Dermis microvascular lymphatic vessel endothelial cell (primary cell): ENCODE results near the gene EIF2B4. TPM values are rescaled to one million over a fixed set of nuclear protein-coding genes. Genes with fewer than 3 reads are reported as not detected.
A peak's percentile ranks its signal among the peaks of the same experiment; 100 is the strongest.
"Not testable (repeated sequence)": the region's sequence is repeated elsewhere in the genome, so short reads cannot be mapped to it uniquely, and the experiment has no call there.

ENCODE experiments used
- DNase-seq, 2 donors: peaks; one replicate each; pipeline versions ENCODE4 v3.0.0 to v3.0.0-alpha.2; 2010; ENCODE audit warnings: low read depth in 2 of 2
- total RNA-seq: library from RNA; depleted of rRNA; stranded (reverse); fragments of >200 nt; gene quantifications from 2 replicates; pipeline ENCODE4 v1.2.1, GENCODE V29; 2014

EIF2B4 gene
- total RNA-seq, 1 donor from 2014 or later = 25.7 TPM

DNA sequence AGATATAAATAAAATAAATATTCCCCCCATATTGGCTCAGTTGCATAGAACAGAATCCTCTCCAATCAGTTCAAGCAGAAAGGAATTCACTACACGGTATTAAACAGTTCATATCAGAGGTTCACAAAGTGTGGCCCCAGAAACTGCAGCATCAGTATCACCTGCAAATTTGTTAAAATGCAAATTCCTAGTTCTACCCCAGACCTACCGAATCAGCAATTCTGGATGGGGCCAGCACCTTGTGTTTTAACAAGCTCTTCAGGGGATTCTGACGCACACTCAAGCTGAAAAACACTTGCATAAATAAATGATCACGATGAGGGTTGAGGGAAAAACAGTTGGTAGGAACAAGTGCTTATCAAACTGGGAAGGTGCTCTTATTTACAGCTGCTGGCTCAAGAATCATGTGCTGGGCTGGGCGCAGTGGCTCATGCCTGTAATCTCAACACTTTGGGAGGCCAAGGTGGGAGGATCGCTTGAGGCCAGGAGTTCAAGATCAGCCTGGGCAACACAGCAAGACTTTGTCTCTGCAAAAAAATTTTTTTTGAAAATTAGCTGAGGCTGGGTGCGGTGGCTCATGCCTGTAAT lies 19.9 kb downstream of the EIF2B4 start:
- DNase-seq = no peak

DNA sequence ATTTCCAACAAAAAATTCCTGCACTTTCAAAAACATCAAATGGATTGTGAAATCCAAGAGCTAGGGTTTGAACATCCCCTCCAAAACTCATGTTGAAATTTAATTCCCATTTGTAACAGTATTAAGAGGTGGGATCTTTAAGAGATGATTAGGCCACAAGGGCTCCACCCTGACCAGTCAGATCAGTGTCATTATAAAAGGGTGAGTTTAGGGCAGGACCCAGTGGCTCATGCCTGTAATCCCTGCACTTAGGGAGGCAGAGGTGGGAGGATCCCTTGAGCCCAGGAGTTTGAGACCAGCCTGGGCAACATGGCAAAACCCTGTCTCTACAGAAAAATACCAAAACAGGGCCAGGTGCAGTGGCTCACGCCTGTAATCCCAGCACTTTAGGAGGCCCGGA lies 22.5 kb downstream of the EIF2B4 start:
- DNase-seq = no peak

DNA sequence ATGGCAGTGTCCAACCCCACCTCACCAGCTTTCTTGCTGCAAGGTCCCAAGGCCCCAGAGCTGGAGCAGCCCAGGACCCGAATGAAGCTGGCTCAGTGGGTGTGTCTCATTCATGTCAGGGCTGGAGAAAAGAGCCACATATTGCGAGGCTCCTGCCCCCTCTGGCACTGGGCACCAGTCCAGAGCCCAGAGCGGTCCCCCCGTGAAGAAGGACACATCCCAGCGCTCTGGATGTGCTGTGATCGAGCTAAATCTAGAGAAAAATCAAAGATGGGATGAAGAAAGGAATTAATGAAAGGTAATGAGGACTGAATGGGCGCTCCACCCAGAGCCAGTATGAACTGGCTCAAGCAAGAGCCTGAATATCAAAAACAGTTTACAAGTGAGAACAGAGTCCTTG lies 34.0 kb downstream of the EIF2B4 start:
- no peak for DNase-seq

DNA sequence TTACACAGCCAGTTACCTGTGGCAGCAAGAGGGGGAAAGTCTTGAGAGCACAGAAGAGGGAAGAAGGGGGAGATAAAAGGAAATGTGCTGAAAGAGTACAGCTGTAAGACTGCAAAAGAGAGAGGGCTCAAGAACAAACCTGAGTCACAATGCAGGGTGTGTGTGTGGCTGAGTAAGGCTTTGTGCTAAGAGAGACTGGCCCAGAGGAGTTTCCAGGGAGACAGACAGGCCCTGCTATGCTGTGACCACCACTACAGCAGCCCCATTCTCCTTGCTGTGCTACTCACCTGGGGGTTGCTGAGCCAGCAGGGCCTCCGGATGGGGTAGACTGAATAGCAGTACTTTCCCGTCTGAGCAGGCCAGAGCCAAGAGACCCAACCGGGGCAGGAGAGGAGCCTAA lies 34.8 kb downstream of the EIF2B4 start:
- DNase-seq = no peak

DNA sequence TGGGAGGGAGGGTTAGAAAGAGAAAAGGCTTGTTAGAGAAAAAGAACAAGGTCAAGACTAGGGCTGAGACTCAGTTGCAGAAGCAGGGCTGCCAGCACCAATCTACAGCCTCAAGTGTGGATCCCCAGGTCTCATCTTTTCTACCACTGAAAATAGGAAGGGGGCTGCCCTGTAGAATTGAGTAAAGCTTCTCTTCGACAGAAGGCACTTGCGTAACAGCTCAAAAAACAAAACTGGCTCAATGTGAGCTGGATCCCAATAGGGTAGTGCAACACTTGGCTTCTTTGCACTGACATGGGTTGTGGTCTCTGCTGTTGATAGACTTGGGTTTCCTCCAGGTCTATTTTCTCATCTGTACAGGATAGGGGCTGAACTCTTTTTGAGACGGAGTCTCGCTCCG lies 45.4 kb downstream of the EIF2B4 start:
- DNase-seq = no peak

DNA sequence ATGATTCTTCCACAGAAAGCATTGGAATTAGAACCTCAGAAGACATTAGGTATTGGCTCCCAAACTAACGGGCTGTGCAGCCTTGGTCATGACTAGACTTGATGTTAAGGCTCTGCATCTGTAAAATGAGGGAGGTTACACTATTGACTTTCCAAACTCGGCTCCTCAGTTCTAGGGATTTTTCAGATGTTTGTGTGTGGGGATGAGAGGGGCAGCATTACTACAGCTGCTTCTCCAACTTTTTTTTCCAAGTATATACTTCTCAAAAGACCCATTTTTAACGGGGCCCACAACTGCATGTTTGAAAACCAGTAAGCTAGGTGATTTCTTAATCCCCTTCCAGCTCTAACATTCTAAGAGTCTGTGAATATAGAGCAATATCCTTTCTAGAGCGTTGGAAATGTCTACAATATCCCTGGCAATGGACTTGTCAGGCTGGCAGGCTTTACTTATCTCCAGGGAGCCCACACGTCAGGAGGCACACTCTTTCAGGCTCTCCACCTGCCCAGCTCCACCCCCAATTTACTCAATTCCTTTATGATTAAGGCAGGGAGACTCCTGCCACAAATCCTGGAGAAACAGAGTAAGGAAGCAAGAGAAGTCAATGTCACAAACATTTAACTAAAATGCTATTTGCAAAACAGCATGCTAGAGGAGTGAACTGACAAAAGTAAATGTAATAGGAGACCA lies 46.4 kb downstream of the EIF2B4 start:
- DNase-seq = no peak

DNA sequence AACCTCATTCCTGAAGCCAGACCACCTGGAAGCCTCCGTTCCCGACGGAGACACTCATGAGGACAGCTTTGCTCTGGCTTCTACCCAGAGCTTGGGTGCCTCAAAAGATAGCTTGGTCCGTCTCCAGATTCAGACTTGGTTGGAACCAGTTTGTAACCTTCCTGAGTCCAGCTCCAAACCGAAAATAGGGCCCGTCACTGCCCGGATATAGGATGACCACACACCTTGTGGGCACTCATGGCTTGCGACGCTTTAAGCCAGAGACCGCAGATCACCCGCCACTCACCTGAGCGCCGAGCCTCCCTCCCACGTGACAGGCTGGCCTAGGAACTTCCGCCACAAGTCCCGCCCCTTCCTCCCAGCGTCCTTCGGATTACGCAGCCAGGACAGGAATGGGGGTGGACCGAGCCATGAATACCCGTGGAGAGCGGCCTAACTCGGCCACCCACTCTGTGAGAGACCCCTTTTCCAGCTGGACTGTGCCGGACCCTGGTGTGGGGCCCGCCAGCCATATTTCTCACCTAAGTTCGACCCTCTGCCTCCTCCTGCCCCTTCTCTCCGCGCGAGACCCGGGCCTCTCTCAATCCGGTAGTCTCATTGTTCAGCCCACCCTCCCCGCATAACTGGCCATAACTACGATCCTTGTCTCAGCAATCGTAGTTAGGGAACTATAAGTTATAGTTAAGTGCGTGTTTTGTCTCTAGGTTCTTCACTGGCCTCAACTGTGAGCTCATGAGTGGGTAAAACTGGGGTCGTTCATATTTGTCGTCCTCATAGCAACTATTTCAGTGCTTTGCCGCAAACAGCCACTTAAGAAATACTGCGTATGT lies 47.2 kb downstream of the EIF2B4 start, which contains the start of gene MPV17:
MPV17 (minus strand) TSS at position 332 of the 830 bp plus-strand sequence. CDS start 580 bp downstream, outside the sequence.
- peak; percentile 88 to 94 for DNase-seq

DNA sequence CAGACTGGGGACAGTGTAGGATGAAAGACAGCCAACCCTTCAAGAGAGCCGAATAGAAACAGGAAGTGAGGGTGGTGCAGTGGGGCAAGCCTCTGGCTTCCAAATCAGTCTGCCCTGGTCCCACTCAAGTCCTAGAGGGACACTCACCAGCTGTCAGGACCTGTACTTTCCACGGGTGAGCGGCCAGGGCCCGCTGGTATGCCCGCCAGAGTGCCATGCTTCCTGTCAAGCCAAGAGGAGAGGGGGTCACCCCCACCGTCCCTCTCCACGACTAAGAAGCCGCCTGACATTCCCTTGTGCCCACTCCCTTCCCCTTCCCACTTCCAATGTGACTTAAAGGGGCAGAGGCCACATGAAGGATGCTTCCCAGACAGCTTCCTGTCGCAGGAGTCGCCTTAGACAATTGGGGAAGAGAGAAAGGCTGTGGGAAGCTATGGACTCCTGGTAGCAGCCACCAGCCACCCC lies 47.8 kb downstream of the EIF2B4 start:
- peak in 1 of 2 donors; percentile 40 for DNase-seq

DNA sequence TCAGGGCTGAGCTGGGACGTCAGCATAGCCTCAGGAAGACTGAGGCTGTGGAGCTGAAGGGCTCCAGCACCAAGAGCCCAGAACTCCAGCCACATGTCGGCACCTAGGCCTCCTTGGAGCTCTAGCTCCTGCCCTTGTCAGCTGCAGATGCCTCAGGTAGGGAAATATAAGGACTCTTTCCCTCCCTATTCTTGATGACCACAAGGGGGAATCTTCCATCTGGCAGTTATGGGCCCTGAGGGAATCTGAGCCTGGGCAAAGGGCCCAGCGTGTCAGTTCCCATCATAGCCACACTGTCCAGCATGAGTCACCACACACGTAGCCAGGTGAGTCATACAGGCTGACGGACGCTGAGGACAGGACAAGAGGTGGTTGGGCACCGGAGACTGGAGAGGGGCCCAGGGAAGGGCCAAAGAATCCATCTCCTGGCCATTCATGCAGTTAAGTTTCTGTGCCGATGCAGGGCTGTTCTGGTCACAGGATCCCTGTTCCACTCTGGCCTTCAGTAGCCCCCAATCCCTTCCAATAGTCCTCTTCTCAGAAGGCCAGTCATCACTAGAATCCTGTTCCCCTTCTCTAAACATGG lies 49.1 kb downstream of the EIF2B4 start:
- peak; percentile 97 to 98 for DNase-seq

DNA sequence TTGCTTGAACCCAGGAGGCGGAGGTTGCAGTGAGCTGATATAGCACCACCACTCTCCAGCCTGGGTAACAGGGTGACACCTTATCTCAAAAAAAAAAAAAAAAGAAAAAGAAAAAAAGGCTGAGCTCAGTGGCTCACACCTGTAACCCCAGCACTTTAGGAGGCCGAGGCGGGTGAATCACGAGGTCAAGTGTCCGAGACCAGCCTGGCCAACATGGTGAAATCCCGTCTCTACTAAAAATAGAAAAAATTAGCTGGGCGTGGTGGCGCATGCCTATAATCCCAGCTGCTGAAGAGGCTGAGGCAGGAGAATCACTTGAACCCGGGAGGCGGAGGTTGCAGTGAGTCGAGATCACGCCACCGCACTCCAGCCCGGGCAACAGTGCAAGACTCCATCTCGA lies 50.3 kb downstream of the EIF2B4 start:
- not testable (repeated sequence) for DNase-seq

DNA sequence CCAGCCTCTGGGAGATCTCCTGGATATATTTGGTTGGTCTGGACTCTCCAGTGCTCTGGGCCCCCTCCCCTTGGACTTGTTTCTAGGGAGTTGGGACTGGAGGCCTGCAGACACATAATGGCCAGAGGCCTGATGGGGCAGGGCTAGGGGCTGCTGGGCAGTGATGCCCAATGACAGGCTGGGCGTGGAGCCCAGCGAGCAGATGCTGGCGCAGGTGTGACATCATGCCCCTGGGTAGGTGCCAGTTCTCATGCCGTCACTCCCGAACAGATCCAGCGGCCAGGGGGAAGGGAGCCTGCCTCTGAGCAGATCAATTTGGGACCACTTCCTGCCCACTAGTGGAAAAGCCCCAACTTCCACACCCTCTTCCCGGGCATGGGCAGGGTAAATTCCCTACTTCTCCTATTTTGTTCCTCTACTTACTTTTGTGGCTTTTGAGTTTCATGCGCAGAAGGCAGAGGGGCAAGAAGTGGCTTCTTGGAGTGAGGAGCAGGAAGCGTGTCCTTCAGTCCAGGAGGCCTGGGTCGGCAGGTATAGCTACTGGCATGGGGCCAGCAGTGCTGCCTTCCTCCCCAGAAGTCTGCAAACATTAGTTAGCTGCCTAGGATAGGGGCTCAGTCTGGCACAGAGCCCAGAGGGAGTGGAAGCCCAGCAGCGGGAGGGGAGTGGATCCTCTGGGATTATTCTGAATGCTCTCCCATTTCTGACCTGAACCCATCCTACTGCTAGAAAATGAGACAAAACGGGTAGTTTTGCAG lies 53.3 kb downstream of the EIF2B4 start:
- DNase-seq = no peak

DNA sequence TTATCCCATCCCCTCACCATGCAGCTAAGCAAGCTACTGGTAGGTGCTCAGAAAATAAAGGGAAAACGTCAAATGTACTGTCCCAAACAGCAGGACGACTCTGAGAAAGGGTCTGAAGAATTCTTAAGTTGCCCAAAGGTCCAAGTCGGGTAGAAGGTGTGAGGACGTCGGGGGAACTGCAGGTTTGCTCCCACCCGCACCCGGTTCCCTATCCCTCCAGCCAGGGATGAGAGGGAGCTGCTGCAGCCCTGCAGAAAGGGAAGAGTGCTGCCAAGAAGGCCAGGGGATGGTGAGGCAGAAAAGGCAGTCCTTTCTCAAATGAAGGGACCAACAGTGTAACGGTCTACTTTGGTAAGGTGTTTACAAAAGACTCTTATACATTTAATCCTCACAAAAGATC lies 55.0 kb downstream of the EIF2B4 start:
- DNase-seq = no peak

DNA sequence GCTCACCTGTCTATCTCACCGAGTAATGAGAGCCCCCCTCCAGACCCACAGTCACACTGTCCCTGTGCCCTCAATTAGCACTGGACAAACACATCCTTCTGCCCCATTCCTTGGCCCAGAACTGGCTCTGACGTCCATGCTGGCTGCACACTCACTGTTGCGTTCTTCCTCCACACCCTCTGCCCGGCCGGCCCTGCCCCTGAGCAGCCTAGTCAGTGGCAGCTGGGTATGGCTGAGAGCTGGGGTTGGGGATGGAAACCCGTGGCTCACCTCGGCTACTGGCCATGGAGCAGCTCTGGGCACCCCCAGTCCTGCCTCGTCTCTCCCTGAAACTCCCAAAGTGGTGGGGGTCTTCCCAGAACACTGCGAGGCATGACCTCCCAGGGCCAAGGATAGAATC lies 55.4 kb downstream of the EIF2B4 start:
- DNase-seq = no peak

Other genes starting within 250 kb of the EIF2B4 start
- gene ABHD1, start 246.5 kb downstream of the EIF2B4 start, total RNA-seq = under 0.01 TPM in 1 of 2 replicates, not detected in the other
- 25.7 and 34.4 TPM in 2 replicates for gene PREB, start 235.7 kb downstream of the EIF2B4 start, total RNA-seq
- gene PRR30, start 230.9 kb downstream of the EIF2B4 start, total RNA-seq = not detected in 2 replicates
- gene TCF23, start 221.3 kb downstream of the EIF2B4 start, total RNA-seq = not detected in 2 replicates
- 103 and 105 TPM in 2 replicates for gene ATRAID, start 158.3 kb downstream of the EIF2B4 start, total RNA-seq
- gene SLC5A6, start 158.1 kb downstream of the EIF2B4 start, total RNA-seq = 19.5 and 23.4 TPM in 2 replicates
- 30.2 and 34.5 TPM in 2 replicates for gene CAD, start 153.0 kb downstream of the EIF2B4 start, total RNA-seq
- 6.3 and 15.0 TPM in 2 replicates for gene SLC30A3, start 107.3 kb downstream of the EIF2B4 start, total RNA-seq
- gene DNAJC5G, start 94.9 kb downstream of the EIF2B4 start, total RNA-seq = 0.39 and 1.0 TPM in 2 replicates
- 0.26 and 0.51 TPM in 2 replicates for gene TRIM54, start 87.9 kb downstream of the EIF2B4 start, total RNA-seq
- 0.13 and 0.51 TPM in 2 replicates for gene UCN, start 61.9 kb downstream of the EIF2B4 start, total RNA-seq
- gene MPV17, start 47.2 kb downstream of the EIF2B4 start, total RNA-seq = 40.4 and 52.3 TPM in 2 replicates
- gene GTF3C2, start 13.6 kb downstream of the EIF2B4 start, total RNA-seq = 18.0 and 25.5 TPM in 2 replicates
- 109 and 164 TPM in 2 replicates for gene SNX17, start 278 bp upstream of the EIF2B4 start, total RNA-seq
- gene ZNF513, start 10.4 kb upstream of the EIF2B4 start, total RNA-seq = 4.6 and 8.7 TPM in 2 replicates
- 88.5 and 101 TPM in 2 replicates for gene PPM1G, start 39.3 kb upstream of the EIF2B4 start, total RNA-seq
- gene NRBP1, start 58.3 kb upstream of the EIF2B4 start, total RNA-seq = 91.0 and 106 TPM in 2 replicates
- gene KRTCAP3, start 72.0 kb upstream of the EIF2B4 start, total RNA-seq = 0.13 and 0.38 TPM in 2 replicates
- gene IFT172, start 119.4 kb upstream of the EIF2B4 start, total RNA-seq = 10.2 and 11.0 TPM in 2 replicates
- 10.0 and 16.4 TPM in 2 replicates for gene FNDC4, start 124.9 kb upstream of the EIF2B4 start, total RNA-seq
- 0.13 TPM in 1 of 2 replicates, not detected in the other for gene GCKR, start 126.5 kb upstream of the EIF2B4 start, total RNA-seq
- gene ZNF512, start 212.7 kb upstream of the EIF2B4 start, total RNA-seq = 10.0 and 11.9 TPM in 2 replicates